Sciatic nerve (tissue), 2 donors: ENCODE results near the gene TEX19. TPM values are rescaled to one million over a fixed set of nuclear protein-coding genes. Genes with fewer than 3 reads are reported as not detected.

Source experiments
- ATAC-seq: fragments of 200-7000 bp; cut with Tn5 transposase; one replicate; pipeline ENCODE4 v1.9.1; 2020; ENCODE audit warnings: mild to moderate bottlenecking, moderate library complexity
- DNase-seq: peaks from one replicate; pipeline ENCODE4 v3.0.0-alpha.2; 2020; ENCODE audit warnings: low spot score
- intact Hi-C: fragments of 100-400 bp; cut with DNase I; formaldehyde crosslinking; loops from one replicate; pipeline ENCODE4 v1.14.2; 2022
- total RNA-seq: library from RNA; stranded (reverse); fragmentation: NEBNext Ultra II Directional; extraction: Animal tissue kit (Norgen Biotek cat#: 25700); gene quantifications from one replicate; pipeline ENCODE4 v1.2.1, GENCODE V29; 2021
- donor health status: DM: no; HTN: no; CAD: no.
- donor health status: DM: no; HTN: no; CAD: no.

TEX19 gene
- total RNA-seq, 1 donor from 2014 or later = not detected

DNA sequence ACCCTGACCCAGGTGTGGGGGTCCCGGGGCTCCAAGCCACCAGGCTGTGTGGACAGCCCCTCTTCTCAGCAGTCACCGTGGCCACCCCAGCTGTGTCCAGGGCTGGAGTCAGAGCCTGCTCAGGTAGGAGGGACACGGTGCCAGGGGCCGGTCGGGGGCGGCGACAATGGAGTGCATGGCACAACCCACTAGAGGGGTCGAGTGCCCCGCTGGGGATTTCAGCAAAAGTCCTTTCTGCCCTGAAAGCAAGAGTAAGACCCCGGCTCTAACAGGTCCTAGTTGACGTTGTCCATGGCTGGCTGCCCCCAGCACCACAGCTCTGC is 23.8 kb downstream of the TEX19 start:
- DNase-seq (no peak), ATAC-seq (no peak)
- intact Hi-C loops = no loop called here

GRCh38 chr17:82383411-82383810 is 24.4 kb downstream of the TEX19 start:
- no peak for ATAC-seq
- no peak for DNase-seq
- intact Hi-C loops = no loop called here

DNA sequence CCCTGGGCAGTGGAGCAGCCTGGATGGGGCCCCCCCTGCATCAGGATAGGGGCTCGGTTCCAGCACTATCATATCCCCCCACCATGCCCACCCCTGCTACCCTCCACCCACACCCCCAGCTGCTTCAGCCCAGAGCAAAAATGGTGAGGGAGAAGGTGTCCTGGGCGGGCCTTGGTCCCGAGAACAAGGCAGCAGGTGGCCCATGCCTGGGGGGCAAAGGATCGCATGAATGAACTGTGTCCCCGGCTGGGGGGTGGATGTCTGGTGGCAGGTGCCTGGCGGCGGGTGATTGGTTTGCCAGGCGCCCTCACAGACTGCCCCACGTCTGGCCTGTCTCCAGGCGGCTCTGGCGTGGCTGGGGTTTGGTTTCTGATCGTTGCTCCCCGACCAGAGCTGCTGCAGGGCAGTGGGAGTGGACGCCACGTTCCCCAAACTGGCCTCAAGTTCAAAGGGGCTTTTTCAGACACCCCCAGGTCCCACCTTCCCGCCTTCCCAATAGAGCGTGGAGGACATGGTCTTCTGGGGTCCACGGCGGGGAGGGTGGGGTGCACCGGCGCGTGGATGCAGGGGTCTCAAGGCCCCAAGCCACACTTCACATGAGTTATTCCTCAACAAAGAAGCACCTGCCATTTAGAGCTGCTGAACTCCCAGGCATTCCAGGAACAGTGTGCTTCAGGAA is 25.1 kb downstream of the TEX19 start:
- DNase-seq = no peak
- intact Hi-C loops = no loop called here
- no peak for ATAC-seq

DNA sequence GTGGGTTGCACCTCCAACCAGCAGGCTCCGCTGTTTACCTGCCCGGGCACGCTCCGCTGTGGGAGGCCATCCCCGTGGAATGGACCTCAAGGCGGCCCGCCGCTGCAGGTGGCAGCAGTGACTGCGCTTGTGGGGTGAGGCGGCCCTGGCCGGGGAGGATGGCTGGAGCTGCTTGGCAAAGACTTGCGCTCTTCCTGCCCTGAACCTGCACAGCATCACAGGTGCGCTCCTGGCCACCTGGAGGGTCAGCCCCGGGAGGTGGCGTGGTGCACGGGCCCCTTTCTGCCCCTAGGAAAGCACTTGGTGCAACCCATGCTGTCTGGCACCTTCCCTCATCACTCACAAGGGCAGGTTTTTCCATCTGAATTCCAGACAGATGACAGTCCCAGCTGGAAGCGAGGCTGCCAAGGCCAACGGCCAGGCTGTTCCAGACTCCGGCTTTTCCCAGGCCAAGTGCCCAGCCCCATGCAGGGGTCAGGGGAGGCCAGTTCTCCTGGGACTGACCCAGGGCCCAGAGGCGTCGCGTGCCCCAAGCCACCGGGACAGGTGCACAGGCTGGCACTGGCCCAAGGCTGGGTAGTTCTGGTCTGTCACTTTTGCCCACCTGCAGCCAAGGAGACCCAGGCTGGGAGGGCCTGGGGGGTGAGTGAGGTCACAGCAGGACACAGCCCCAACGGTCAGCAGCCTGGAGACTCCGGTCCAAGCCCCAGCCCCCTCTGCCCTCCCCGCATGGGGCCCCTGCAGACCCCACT is 25.9 kb downstream of the TEX19 start:
- ATAC-seq = peak; percentile 59
- intact Hi-C loops = no loop called here
- DNase-seq = no peak

GRCh38 chr17:82385559-82386254 is 26.7 kb downstream of the TEX19 start:
- DNase-seq = no peak
- intact Hi-C loops = no loop called here
- ATAC-seq = peak; percentile 11

GRCh38 chr17:82386255-82386831 is 27.3 kb downstream of the TEX19 start:
- ATAC-seq = peak; percentile 47
- no peak for DNase-seq
- intact Hi-C loops = no loop called here

GRCh38 chr17:82386881-82387704 is 28.0 kb downstream of the TEX19 start:
- DNase-seq (no peak), ATAC-seq (peak; percentile 1)
- intact Hi-C loops = no loop called here

DNA sequence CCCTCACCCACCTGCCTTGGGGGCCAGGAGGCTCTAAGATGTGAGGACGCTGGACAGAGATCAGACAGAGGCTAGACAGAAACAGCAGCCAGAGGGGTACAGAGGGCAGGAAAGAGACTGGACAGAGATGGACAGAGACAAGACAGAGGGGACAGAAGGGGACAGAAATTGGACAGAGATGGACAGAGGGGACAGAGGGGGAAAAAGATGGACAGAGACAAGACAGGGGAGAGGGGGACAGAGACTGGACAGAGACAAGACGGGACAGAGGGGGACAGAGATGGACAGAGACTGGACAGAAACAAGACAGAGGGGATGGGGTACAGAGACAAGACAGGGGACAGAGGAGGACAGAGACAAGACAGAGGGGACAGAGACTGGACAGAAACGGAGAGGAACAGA is 28.7 kb downstream of the TEX19 start:
- no peak for DNase-seq
- ATAC-seq = no peak
- intact Hi-C loops = no loop called here

GRCh38 chr17:82388223-82388921 is 29.3 kb downstream of the TEX19 start:
- DNase-seq (no peak), ATAC-seq (no peak)
- intact Hi-C loops = no loop called here

DNA sequence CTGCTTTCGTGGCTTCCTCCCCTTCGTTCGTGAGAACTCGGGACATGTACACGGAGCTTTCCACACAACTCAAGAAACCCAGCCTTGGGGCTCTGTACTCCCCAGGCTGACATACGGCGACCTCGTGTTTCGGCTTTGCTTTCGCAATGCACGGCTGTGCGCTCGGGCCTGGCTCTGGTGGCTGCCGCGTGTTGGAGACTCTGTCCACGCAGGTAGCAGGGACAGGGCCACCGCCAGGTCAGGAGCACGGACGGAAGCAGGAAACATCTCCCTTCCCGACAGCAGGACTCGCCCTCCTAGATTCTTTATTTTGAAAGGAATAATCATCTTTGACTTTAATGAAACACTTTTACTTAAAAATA is 29.9 kb downstream of the TEX19 start:
- intact Hi-C loops = no loop called here
- DNase-seq (no peak), ATAC-seq (no peak)

GRCh38 chr17:82389379-82389778 is 30.3 kb downstream of the TEX19 start:
- no peak for ATAC-seq
- intact Hi-C loops = no loop called here
- no peak for DNase-seq

DNA sequence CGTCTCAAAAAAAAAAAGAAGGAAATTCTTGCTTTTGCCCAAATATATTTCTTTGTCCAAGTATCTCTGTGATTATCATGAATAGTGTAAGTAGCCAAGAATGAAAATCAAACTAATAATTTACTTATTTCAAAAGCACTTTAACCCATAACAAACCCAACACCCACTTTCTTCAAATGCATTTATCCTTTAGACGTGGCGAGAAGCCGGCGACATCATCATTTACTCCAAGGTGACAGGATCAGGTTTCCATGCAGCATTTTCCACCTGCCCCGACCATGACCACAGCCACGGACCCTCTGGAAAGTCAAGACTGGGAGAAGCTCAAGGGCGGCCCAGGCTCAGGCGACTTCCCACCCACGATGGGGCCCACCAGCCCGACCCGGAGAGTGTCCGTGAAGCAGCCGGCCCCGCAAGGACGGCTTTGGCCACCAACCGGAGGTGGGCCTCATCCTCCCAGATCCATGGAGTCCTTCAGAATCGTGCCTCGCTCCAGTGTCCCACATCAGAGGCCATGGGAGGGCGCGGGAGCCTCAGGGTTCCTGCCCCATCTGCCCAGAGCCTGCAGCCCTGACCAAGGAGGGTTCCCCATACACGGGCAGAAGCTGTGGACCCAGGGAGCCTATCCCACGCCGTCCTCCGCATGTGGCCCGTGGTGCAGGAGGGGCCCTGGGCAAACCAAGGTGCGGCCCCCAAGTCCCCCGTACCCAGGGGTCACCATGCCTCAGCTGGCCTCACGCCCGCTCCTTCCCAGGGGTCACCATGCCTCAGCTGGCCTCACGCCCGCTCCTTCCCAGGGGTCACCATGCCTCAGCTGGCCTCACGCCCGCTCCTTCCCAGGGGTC is 31.2 kb downstream of the TEX19 start:
- DNase-seq (no peak), ATAC-seq (no peak)
- intact Hi-C loops = no loop called here

DNA sequence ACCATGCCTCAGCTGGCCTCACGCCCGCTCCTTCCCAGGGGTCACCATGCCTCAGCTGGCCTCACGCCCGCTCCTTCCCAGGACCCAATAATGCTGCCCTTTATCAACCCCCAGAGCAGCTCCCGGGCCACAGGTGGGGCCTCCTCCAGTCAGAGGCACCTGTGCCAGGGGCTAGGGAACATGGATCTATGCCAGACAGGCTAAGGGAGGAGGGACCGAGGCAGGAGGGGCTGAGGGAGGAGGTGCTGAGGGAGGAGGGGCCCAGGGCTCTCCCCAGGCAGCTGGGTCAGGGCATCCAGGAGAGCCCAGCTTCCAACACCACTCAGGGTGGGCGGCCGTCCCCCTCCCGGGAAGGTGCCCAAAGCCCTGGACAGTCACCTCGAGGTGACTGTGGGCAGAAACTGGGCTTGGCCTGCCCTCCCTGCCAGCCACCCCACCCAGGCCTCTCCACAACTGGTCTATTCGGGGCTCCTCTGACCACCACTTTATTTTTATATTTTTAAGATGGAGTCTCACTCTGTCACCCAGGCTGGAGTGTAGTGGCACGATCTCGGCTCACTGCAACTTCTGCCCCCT is 31.9 kb downstream of the TEX19 start:
- DNase-seq (no peak), ATAC-seq (no peak)
- intact Hi-C loops = no loop called here

- ATAC-seq = no peak
- DNase-seq = no peak
- intact Hi-C loops = no loop called here
These were observed 32.5 kb downstream of the TEX19 start for GRCh38 chr17:82391496-82392066.

DNA sequence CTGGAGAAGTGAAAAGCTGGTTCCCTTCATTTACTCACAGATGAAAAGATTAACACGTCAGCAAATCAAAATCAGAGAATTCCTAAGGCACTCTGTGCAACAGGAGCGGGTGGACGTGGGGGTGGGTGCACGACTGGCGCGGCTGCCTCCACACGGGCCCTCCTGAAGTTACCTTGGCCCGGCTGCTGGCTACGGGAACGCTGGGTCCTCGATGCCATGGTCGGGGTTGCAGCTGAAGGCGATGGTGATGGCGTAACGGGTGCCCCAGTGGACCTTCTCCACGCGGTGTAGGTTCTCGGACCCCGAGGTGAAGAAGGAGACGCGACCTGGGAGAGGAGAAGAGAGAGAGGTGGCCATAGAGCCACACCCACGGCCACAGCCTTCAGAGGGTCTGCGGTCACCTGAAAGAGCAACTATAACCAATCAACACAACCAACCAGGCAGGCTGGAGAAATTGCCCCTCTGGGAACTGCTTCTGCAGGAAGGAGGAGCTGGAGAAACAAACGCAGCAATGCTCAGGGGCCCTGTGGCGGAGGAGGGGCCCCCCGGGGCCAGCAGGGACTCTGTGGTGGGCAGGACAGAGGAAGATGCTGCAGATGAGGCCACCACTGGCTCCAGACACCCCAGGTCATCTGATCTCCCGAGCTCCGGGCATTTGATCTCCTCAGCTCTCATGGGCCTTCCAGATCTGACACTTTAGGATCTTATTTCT is 33.3 kb downstream of the TEX19 start:
- intact Hi-C loops = no loop called here
- ATAC-seq = no peak
- no peak for DNase-seq

DNA sequence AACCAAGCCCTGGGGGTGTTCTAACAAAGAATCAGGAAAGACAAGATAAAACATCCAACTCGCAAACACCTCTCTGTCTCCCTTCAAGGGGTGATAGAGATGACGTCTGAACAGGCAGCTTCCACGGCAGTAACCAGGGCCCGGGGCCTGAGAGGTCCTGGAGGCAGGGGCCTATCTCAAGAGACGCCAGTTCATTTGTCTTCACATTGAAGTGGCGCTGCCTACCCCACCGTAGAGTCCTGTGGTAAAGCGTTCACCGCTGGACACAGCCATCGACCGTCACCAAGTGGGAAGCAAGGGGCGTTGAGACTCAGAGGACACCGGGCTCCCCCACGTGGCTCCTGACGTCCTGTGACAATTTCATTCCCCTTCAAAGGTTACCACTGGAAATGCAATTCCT is 33.9 kb downstream of the TEX19 start:
- ATAC-seq = no peak
- no peak for DNase-seq
- intact Hi-C loops = no loop called here

DNA sequence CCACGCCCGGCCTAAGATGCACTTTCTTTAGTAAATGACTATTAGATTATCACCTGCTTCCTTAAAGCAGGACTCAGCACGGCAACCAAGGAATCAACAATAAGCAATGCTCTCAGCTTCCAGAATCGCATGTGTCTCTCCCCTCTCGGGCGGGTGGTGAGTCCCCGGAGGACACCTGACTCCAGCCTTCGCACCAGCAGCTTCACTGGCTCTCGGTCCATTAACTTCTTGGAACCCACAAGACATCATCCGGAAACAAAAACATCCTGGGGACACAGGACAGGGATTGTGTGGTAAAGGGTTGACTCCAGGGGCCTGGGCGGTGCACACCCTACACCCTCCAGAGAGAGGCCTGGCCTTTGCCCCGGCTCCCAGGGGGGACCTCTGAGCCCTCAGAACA is 35.2 kb downstream of the TEX19 start:
- no peak for ATAC-seq
- intact Hi-C loops = no loop called here
- DNase-seq = no peak
